GM12878 (cell line): ENCODE data around the gene EEF1AKMT3. TPM values are rescaled to one million over a fixed set of nuclear protein-coding genes. Genes with fewer than 3 reads are reported as not detected.
A peak's percentile ranks its signal among the peaks of the same experiment; 100 is the strongest.

ENCODE experiments used
- ATAC-seq: fragments of 200-7000 bp; cut with Tn5 transposase; 3 replicates; pipeline ENCODE4 v1.9.1; 2020; ENCODE audit warnings: mild to moderate bottlenecking, moderate library complexity
- BruUV-seq: library from RNA; stranded (reverse); fragments of 400-500 nt; replicated peaks from 2 replicates; lab custom pipeline; 2021; lab: Mats Ljungman, UMichigan
- CTCF ChIA-PET: fragments of 300-600 bp; sonication (Branson Sonifier 250); formaldehyde crosslinking; extraction: SDS; loops from one replicate; lab custom pipeline; 2021; ENCODE audit warnings: inconsistent platforms; lab: Yijun Ruan, JAX
- POLR2A ChIA-PET: fragments of 350-600 bp; formaldehyde crosslinking; extraction: SDS; loops from one replicate; lab custom pipeline; 2021; ENCODE audit warnings: inconsistent platforms; lab: Charles Lee
- RAD21 ChIA-PET: fragments of 300-600 bp; sonication (Branson Sonifier 250); formaldehyde crosslinking; loops from one replicate; lab custom pipeline; 2023; ENCODE audit warnings: antibody characterized with exemption; ENCODE audit not compliant: unreplicated experiment; lab: Charles Lee
- SMC1A ChIA-PET: fragments of 300-600 bp; sonication (Branson Sonifier 250); formaldehyde crosslinking; loops from one replicate; lab custom pipeline; 2023; ENCODE audit not compliant: unreplicated experiment, uncharacterized antibody; lab: Charles Lee
- DNase-seq: peaks from one replicate; pipeline ENCODE4 v3.0.0-alpha.2; 2011; ENCODE audit warnings: low read depth, low spot score
- FAIRE-seq: peaks from 3 replicates; lab custom pipeline; 2011; peaks lifted over from hg19 to GRCh38; lab: Jason Lieb, UNC
- H2AFZ ChIP-seq: 2 replicates; pipeline ENCODE4 v1.6.0; 2011; ENCODE audit warnings: low read depth, low read length, control low read depth; ENCODE audit not compliant: control insufficient read depth
- H3K27ac ChIP-seq: 2 replicates; pipeline ENCODE4 v1.5.1; 2011; ENCODE audit warnings: control low read depth; ENCODE audit not compliant: control insufficient read depth, insufficient read depth
- H3K27me3 ChIP-seq, 2 experiments: replicated peaks in 1 of 2; 2 replicates each; pipeline versions ENCODE4 v1.6.0 to v1.6.1; 2011; ENCODE audit warnings: low read length in 1 of 2; ENCODE audit not compliant: control insufficient read depth in 2 of 2, insufficient read depth in 2 of 2
- H3K36me3 ChIP-seq, 2 experiments: 2 replicates each; pipeline ENCODE4 v1.5.1; 2011; ENCODE audit warnings: low read length in 1 of 2; ENCODE audit not compliant: control insufficient read depth in 2 of 2, insufficient read depth in 2 of 2
- H3K4me1 ChIP-seq: 2 replicates; pipeline ENCODE4 v1.6.1; 2011; ENCODE audit warnings: mild to moderate bottlenecking, low read length, moderate library complexity, mixed read lengths; ENCODE audit not compliant: control insufficient read depth, insufficient read depth
- H3K4me2 ChIP-seq: 2 replicates; pipeline ENCODE4 v1.6.0; 2011; ENCODE audit warnings: control low read depth; ENCODE audit not compliant: control insufficient read depth, insufficient read depth
- H3K4me3 ChIP-seq: fragments of 200-600 bp; sonication (generic); 2 replicates; pipeline ENCODE4 v1.5.1; 2016
- H3K79me2 ChIP-seq: 2 replicates; pipeline ENCODE4 v1.6.0; 2011; ENCODE audit warnings: low read length; ENCODE audit not compliant: control insufficient read depth, insufficient read depth
- H3K9ac ChIP-seq: 2 replicates; pipeline ENCODE4 v1.8.0; 2011; ENCODE audit warnings: low read length, control low read depth, mixed read lengths; ENCODE audit not compliant: control insufficient read depth, insufficient read depth
- H3K9me3 ChIP-seq: replicated peaks from 3 replicates; pipeline ENCODE4 v1.5.1; 2011; ENCODE audit warnings: mild to moderate bottlenecking, low read length; ENCODE audit not compliant: control insufficient read depth, insufficient read depth
- H4K20me1 ChIP-seq: 2 replicates; pipeline ENCODE4 v1.6.0; 2011; ENCODE audit not compliant: control insufficient read depth, insufficient read depth
- ATF7 ChIP-seq: fragments of 450-650 bp; IDR thresholded peaks from 2 replicates; pipeline ENCODE4 v1.6.1; 2016; ENCODE audit warnings: low read depth, mild to moderate bottlenecking
- MXI1 ChIP-seq: fragments of 150-350 bp; IDR thresholded peaks from 2 replicates; pipeline ENCODE4 v1.6.1; 2011; ENCODE audit warnings: low read depth, mild to moderate bottlenecking, inconsistent platforms, low read length, improper control_type of control experiment
- NFYB ChIP-seq: IDR thresholded peaks from 2 replicates; pipeline ENCODE4 v1.6.1; 2011; ENCODE audit warnings: low read depth, mild to moderate bottlenecking, low read length, improper control_type of control experiment, moderate library complexity; ENCODE audit not compliant: insufficient read depth
- SUPT20H ChIP-seq: IDR thresholded peaks from 2 replicates; pipeline ENCODE4 v1.6.1; 2011; ENCODE audit warnings: low read depth, mild to moderate bottlenecking, low read length, moderate library complexity, borderline replicate concordance; ENCODE audit not compliant: control insufficient read depth
- TCF7 ChIP-seq: IDR thresholded peaks from 2 replicates; pipeline ENCODE4 v1.6.1; 2014; ENCODE audit warnings: antibody characterized with exemption, borderline replicate concordance
- ZBTB11 ChIP-seq: fragments of 450-650 bp; formaldehyde crosslinking; IDR thresholded peaks from 2 replicates; pipeline ENCODE4 v1.5.0; 2022; ENCODE audit warnings: mild to moderate bottlenecking, missing genetic modification characterization
- ZBTB33 ChIP-seq: fragments of 450-650 bp; IDR thresholded peaks from 2 replicates; pipeline ENCODE4 v1.6.1; 2017; ENCODE audit warnings: mild to moderate bottlenecking
- ZBTB40 ChIP-seq: fragments of 450-650 bp; IDR thresholded peaks from 2 replicates; pipeline ENCODE4 v1.6.1; 2016; ENCODE audit warnings: mild to moderate bottlenecking, moderate library complexity, borderline replicate concordance
- WGBS: methylation state at CpG from one replicate; pipeline ENCODE4 v1.1.6; 2016; ENCODE audit warnings: low lambda C conversion rate; ENCODE audit not compliant: insufficient replicate concordance, insufficient coverage; ENCODE audit errors: missing lambda C conversion rate; 5-methylcytosine and 5-hydroxymethylcytosine counted together
- in situ Hi-C: fragments of 300-500 bp; cut with MboI; formaldehyde crosslinking; loops from 9 replicates; pipeline ENCODE4 v1.14.3; 2018; ENCODE audit warnings: mixed read lengths
- intact Hi-C: fragments of 100-400 bp; cut with micrococcal nuclease; formaldehyde crosslinking; loops from one replicate; pipeline ENCODE4 v1.14.2; 2022; ENCODE audit not compliant: unreplicated experiment
- polyA plus RNA-seq, 11 experiments: library from polyadenylated mRNA; depleted of rRNA in 4 of 11; unstranded in 6 of 11; stranded (reverse) in 5 of 11; fragments of >200 nt; fragmentation: Nextera tagmentation in 4 of 11; fragmentation: Illumina TruSeq in 1 of 11; extraction: Ambion mirVana in 4 of 11; extraction: Trizol in 1 of 11; gene quantifications; 1 replicate in 1 of 11; 2 replicates in 10 of 11; pipeline versions ENCODE4 v1.2.1 to v1.2.3, GENCODE V29; 2011 to 2016; ENCODE audit warnings: inconsistent platforms in 2 of 11, missing spikeins in 2 of 11, low read depth in 1 of 11
- total RNA-seq, 4 experiments: library from RNA; depleted of rRNA in 3 of 4; stranded (reverse); fragments of >200 nt in 3 of 4; fragmentation: Illumina TruSeq in 1 of 4; extraction: Trizol in 1 of 4; gene quantifications; 2 replicates each; pipeline versions ENCODE4 v1.2.1 to v1.2.3, GENCODE V29; 2013 to 2021

Gene EEF1AKMT3
- total and polyA plus RNA-seq, 10 of the 15 experiments (the other 5 are each of a cell fraction or from before 2014, with no cell fraction given), result 1.2 to 8.2 (median 3.5) TPM

- TF ChIP-seq ZBTB11 (no peak), NFYB (no peak), SUPT20H (no peak), TCF7 (no peak)
Measured at GRCh38 chr12:57739914-57740538, 32.4 kb upstream of the EEF1AKMT3 start (continued).

- peaks cover 20% of the 10 kb centered on the region for H3K4me1 ChIP-seq
- no peak overlapping the region for H2AFZ ChIP-seq
- H3K36me3 ChIP-seq, result no peaks in the 10 kb centered on the region
- H3K9me3 ChIP-seq, result no peaks in the 10 kb centered on the region
- 34% methylated on average over 5 of the region's 5 CpGs for WGBS
- ATAC-seq, result peak; percentile 68
- H3K79me2 ChIP-seq, result peaks cover 25% of the 10 kb centered on the region
- intact Hi-C loops (loop anchor here (2.0 kb wide), 1 partner anchor 46 kb away; the partner anchor contains the start of gene OS9), in situ Hi-C loops (no loop called here)
- no peak overlapping the region for H3K27ac ChIP-seq
- peak overlapping the region; percentile 64 for H3K4me2 ChIP-seq
- ChIA-PET POLR2A (interaction anchor here (0.5 to 2.2 kb wide), 4 partner anchors 11 to 31 kb away, joined by 3 to 18 read pairs (median 3); partner anchors contain the start of genes CDK4, EEF1AKMT3 and METTL1), RAD21 (interaction anchor here (0.6 to 2.4 kb wide), 8 partner anchors 10 to 282 kb away, joined by 3 to 13 read pairs (median 6); partner anchors contain the start of genes CDK4 and OS9), SMC1A (interaction anchor here (0.5 to 2.1 kb wide), 13 partner anchors 8 to 282 kb away, joined by 3 to 16 read pairs (median 4); partner anchors contain the start of gene OS9), CTCF (interaction anchor here (0.7 to 3.8 kb wide), 17 partner anchors 9 to 282 kb away, joined by 3 to 22 read pairs (median 4); partner anchors contain the start of genes GLI1 and OS9)
- no peak overlapping the region; the same call in none of the 2 replicates for H3K9ac ChIP-seq
- peak; percentile 35 for FAIRE-seq
- H3K27me3 ChIP-seq, result no peaks in the 10 kb centered on the region
- BruUV-seq, result no TSS peak
- peak; percentile 53 for DNase-seq
- no peaks in the 10 kb centered on the region for H4K20me1 ChIP-seq
- peak overlapping the region; percentile 92 for H3K4me3 ChIP-seq
- TF ChIP-seq ZBTB33, result no peak
- 0 out of 2 replicates have a peak, but pooled peaks have one; percentile 46 for TF ChIP-seq ZBTB40
- peak; percentile 80 for TF ChIP-seq MXI1
- TF ChIP-seq ATF7, result peak; percentile 61
Measured at GRCh38 chr12:57740656-57741412, 31.6 kb upstream of the EEF1AKMT3 start.
